ENCODE data around the gene PER3. TPM values are rescaled to one million over a fixed set of nuclear protein-coding genes. Genes with fewer than 3 reads are reported as not detected.

The PER3 gene
- total and polyA plus RNA-seq, 2 experiments from 2014 or later, result 1.9 to 2.7 TPM

GRCh38 chr1:7862211-7863060, 78.3 kb downstream of the PER3 start:
- 92% methylated on average over 17 of the region's 17 CpGs for WGBS (ENCODE audit: low lambda C conversion rate, missing lambda C conversion rate)
- no peak overlapping the region for H3K4me3 ChIP-seq
- no peak overlapping the region for H3K27ac ChIP-seq
- no peaks in the 10 kb centered on the region for H3K27me3 ChIP-seq
- H3K9me2 ChIP-seq (replicated peaks; ENCODE audit: insufficient read depth), result no peaks in the 10 kb centered on the region
- TF ChIP-seq EZH2 (IDR thresholded peaks at IDR 0.05; ENCODE audit: borderline replicate concordance), result no peak
- no peak for TF ChIP-seq EZH2phosphoT487 (IDR thresholded peaks at IDR 0.05; ENCODE audit: low read depth, severe bottlenecking, unreplicated experiment)
- TF ChIP-seq, protein P1, sequence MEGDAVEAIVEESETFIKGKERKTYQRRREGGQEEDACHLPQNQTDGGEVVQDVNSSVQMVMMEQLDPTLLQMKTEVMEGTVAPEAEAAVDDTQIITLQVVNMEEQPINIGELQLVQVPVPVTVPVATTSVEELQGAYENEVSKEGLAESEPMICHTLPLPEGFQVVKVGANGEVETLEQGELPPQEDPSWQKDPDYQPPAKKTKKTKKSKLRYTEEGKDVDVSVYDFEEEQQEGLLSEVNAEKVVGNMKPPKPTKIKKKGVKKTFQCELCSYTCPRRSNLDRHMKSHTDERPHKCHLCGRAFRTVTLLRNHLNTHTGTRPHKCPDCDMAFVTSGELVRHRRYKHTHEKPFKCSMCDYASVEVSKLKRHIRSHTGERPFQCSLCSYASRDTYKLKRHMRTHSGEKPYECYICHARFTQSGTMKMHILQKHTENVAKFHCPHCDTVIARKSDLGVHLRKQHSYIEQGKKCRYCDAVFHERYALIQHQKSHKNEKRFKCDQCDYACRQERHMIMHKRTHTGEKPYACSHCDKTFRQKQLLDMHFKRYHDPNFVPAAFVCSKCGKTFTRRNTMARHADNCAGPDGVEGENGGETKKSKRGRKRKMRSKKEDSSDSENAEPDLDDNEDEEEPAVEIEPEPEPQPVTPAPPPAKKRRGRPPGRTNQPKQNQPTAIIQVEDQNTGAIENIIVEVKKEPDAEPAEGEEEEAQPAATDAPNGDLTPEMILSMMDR (IDR thresholded peaks at IDR 0.05; ENCODE audit: poor library complexity), result no peak
- no peaks in the 10 kb centered on the region for H3K9me3 ChIP-seq (ENCODE audit: low read depth)
- no peaks in the 10 kb centered on the region for H3K36me3 ChIP-seq (replicated peaks; ENCODE audit: insufficient read depth, low read depth)
- no peaks in the 10 kb centered on the region for H3K79me2 ChIP-seq
- no peaks in the 10 kb centered on the region for H4K20me1 ChIP-seq (ENCODE audit: insufficient read depth, poor library complexity, severe bottlenecking)
- no peak overlapping the region for H2AFZ ChIP-seq
- no peak overlapping the region for H3K4me2 ChIP-seq
- no peaks in the 10 kb centered on the region for H3K4me1 ChIP-seq (ENCODE audit: insufficient read depth)
- DNase-seq (ENCODE audit: low spot score), result no peak

DNA sequence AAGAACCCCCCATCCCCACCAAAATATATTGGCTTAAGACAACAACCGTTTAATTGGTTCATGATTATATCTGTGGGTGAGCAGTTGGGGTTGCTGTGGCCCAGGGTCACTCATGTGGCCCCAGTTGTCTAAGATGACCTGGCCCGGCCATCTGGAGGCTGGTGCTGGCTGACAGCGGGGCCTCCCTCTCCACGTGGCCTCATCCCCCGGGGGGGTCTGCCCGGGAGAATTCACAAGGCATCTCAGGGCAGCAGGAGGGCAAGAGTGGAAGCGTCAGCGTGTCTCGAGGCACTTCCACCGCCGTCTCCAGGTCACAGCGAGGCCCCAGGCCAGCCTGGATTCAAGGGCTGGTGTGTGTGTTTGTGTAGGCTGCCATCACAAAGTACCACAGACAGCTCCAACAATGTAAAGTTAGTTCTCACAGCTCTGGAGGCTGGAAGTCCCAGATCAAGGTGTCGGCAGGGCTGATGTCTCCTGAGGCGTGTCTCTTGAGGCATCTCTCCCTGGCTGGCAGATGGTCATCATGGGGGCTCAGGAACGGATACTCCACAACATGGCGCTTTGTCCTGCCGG, 79.8 kb downstream of the PER3 start:
- DNase-seq (ENCODE audit: low spot score), result no peak
- Histone ChIP-seq H3K4me3 (no peak overlapping the region), H3K9me2 (replicated peaks; ENCODE audit: insufficient read depth) (no peaks in the 10 kb centered on the region), H2AFZ (no peak overlapping the region), H3K36me3 (replicated peaks; ENCODE audit: insufficient read depth, low read depth) (no peaks in the 10 kb centered on the region), H4K20me1 (ENCODE audit: insufficient read depth, poor library complexity, severe bottlenecking) (no peaks in the 10 kb centered on the region), H3K27ac (no peak overlapping the region), H3K4me1 (ENCODE audit: insufficient read depth) (no peaks in the 10 kb centered on the region), H3K4me2 (no peak overlapping the region), H3K27me3 (no peaks in the 10 kb centered on the region), H3K79me2 (no peaks in the 10 kb centered on the region), H3K9me3 (ENCODE audit: low read depth) (no peaks in the 10 kb centered on the region)
- WGBS (ENCODE audit: low lambda C conversion rate, missing lambda C conversion rate), result 82% methylated on average over 17 of the region's 17 CpGs
- TF ChIP-seq, protein P1 (IDR thresholded peaks at IDR 0.05; ENCODE audit: poor library complexity), result no peak
- TF ChIP-seq EZH2 (IDR thresholded peaks at IDR 0.05; ENCODE audit: borderline replicate concordance) (no peak), EZH2phosphoT487 (IDR thresholded peaks at IDR 0.05; ENCODE audit: low read depth, severe bottlenecking, unreplicated experiment) (no peak)

DNA sequence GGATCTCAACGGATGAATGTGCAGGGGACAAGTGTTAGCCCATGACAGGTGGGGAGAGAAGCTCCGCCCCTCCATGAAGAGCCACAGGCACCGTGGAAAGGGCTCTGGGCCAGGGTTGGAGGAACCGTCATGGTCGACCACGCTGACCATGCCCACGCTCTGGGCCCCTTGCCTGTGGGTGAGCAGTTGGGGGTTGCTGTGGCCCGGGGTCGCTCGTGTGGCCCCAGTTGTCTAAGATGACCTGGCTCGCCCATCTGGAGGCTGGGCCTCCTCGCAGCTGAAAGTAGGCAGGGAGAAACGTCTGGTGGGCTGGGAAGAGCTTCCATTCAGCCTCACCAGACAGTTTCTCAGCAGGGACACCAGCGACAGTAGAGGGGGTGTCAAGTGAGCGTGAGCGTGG, 81.9 kb downstream of the PER3 start:
- Histone ChIP-seq H3K4me3 (no peak overlapping the region), H4K20me1 (ENCODE audit: insufficient read depth, poor library complexity, severe bottlenecking) (no peaks in the 10 kb centered on the region), H2AFZ (no peak overlapping the region), H3K27ac (no peak overlapping the region), H3K9me3 (ENCODE audit: low read depth) (no peaks in the 10 kb centered on the region), H3K9me2 (replicated peaks; ENCODE audit: insufficient read depth) (no peaks in the 10 kb centered on the region), H3K4me1 (ENCODE audit: insufficient read depth) (no peaks in the 10 kb centered on the region), H3K27me3 (no peaks in the 10 kb centered on the region), H3K4me2 (no peak overlapping the region), H3K79me2 (no peaks in the 10 kb centered on the region), H3K36me3 (replicated peaks; ENCODE audit: insufficient read depth, low read depth) (no peaks in the 10 kb centered on the region)
- DNase-seq (ENCODE audit: low spot score), result no peak
- WGBS (ENCODE audit: low lambda C conversion rate, missing lambda C conversion rate), result 87% methylated on average over 16 of the region's 16 CpGs
- TF ChIP-seq, protein P1 (IDR thresholded peaks at IDR 0.05; ENCODE audit: poor library complexity), result no peak
- TF ChIP-seq EZH2 (IDR thresholded peaks at IDR 0.05; ENCODE audit: borderline replicate concordance) (no peak), EZH2phosphoT487 (IDR thresholded peaks at IDR 0.05; ENCODE audit: low read depth, severe bottlenecking, unreplicated experiment) (no peak)
